ENCODE results near the gene FNDC3B.
"Not testable (repeated sequence)": the region's sequence is repeated elsewhere in the genome, so short reads cannot be mapped to it uniquely, and the experiment has no call there.

Gene FNDC3B

DNA sequence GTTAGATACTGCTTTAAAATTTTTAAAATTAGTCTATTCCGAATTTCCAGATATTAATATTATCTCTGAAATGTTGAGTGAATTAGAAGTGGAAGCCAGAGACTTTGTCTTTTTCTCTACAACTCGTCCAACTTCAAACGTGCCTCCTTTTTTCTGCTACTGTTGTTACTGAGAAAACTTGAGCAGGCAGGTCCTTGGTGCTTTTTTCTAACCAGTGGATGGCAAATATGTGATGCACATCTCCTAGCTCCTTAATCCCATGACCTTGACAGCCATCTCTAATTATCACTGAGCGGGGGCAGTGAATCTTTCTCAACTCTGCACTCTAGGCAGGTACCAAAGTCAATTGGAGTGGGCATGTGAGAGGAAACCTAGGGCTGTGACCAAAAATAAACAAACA, 50.7 kb downstream of the FNDC3B start:
- DNase-seq (ENCODE audit: low read depth in 4 of 4, low spot score in 1 of 4) = no peak

GRCh38 chr3:172092658-172093057, 53.3 kb downstream of the FNDC3B start:
- DNase-seq (ENCODE audit: low read depth in 4 of 4, low spot score in 1 of 4) = no peak

- DNase-seq (ENCODE audit: low read depth in 4 of 4, low spot score in 1 of 4) = not testable (repeated sequence)
Measured at GRCh38 chr3:172093581-172094443, 54.4 kb downstream of the FNDC3B start.

DNA sequence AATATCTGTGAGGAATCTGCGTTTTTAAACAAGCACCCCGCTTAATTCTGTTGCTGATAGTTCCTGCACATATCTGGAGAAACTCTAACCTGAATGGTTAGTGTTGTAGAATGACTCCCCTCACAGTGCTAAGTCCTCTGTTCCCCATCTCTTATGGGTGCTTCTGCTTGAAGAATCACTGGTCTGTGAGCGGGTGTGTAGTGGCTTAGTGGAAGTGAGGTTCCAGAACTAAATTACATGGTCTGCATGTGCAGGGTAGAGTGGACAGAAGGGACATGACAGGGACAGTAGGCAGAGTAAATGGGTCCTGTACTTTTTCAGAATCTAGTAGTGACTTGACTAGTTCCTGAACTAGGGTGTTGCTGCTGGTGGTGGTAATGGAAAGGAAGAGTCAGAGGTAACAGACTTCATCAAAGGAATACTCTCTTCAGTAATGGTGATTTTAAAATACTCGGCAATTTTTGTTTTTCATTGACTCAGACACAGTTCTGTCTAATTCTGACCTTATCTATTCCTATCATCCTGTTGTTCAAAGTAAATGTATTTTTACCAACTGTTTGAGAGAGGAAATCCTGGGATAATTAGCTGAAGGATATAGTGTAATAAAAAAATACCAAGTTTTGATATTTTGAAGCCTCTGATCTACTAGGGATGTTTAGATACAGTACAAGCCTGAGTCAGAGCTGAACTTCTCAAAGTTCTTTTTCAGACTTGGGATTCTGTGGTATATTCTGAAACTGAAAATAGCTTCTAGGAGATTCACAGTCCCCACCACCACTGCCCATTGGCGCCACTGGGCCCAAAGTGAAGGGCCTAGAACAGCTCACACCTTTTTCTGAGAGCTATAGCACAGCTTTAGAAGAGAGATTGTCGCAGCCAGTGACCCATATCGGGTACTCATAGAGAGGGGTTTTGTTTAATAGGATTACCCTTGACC, 55.5 kb downstream of the FNDC3B start:
- no peak for DNase-seq (ENCODE audit: low read depth in 4 of 4, low spot score in 1 of 4)

GRCh38 chr3:172096881-172097420, 57.6 kb downstream of the FNDC3B start:
- DNase-seq (ENCODE audit: low read depth in 4 of 4, low spot score in 1 of 4) = no peak

DNA sequence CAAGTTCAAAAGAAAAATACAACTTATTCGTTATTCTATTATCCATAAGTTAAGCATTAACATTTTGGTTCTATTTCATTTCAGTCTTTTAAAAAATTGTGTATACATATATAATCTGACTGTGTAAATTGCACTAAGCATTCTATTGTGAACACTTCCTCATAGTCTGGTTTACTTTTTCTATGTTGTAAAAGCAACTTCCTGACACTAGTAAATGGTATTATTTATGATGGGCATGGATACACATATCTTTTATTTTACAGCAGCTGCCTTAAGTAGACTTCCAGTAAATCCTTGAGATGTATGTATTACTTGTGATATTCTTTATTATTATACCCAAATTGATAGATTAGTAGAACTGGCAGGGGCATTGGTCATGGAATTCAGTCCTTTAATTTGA, 58.2 kb downstream of the FNDC3B start:
- DNase-seq (ENCODE audit: low read depth in 4 of 4, low spot score in 1 of 4) = no peak

DNA sequence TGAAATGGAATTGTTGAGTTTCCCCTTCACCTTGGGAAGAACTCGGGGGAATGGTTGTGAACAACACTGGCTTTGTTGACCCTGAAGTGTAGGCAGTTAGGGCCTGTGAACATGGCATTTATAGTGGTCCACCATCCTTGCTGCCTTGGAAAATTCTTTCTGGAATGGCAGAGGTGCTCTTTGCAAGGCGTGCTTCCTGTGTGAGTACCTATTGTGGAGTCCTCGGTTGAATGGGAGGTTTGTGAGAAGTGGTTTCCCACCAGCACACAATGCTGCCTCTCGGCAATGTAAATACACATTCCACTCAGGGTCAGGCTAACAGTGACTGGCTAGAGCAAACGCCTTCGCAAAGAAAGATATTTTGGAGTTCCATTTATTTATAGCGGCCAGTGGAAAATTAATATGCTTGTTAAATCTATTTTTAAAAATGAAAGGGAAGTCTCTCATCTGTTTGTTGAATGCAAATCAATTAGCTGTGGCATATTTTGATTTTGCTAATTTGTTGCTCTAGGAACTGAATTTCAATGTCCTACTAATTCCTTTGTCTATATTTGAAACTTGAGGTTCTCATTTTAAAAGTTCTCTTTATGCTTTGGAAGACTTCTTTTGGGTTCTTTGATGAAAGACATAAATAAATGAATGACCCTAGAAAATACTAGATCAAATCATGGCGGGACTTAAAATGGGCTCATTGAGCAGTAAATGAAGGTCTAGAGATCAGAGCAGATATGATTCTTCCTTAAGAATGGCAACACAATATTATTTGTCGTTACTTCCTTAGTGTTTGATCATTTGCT, 59.5 kb downstream of the FNDC3B start:
- no peak for DNase-seq (ENCODE audit: low read depth in 4 of 4, low spot score in 1 of 4)

DNA sequence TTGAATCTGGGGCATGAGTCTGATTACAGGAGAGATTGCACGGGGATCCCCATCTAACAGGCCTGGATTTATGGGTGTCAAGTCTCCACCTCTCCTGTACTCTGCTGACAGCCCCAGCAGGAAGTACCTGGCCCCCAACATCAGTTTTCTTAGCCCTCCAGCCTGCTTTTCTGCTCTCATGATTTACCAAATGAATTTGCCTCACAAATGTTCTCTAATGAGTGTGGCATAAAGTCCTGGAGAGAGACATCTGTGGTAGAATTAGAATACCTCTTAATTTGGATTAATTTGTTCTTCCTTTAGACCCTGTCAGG, 60.1 kb downstream of the FNDC3B start:
- DNase-seq (ENCODE audit: low read depth in 4 of 4, low spot score in 1 of 4) = no peak

- DNase-seq (ENCODE audit: low read depth in 4 of 4, low spot score in 1 of 4) = no peak
Measured at GRCh38 chr3:172100482-172100881, 61.1 kb downstream of the FNDC3B start.

DNA sequence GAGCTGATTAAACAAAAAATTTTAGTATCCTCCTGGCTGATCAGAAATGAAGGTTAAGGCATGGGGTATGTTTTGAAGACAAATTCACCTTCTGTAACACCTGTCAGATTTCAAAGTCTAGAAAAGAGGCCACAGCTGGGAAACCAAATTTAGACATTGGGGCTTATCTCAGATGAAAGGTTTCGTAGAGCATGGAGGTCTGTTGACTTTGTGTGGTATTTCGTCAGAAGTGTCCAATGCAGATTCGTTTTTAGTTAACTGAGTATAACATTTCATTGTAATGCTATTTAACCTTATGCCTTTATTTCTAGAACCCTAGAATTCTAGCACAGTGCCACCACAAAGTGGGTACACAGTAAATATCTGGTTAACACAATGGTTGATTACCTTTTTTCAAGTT, 61.7 kb downstream of the FNDC3B start:
- DNase-seq (ENCODE audit: low read depth in 4 of 4, low spot score in 1 of 4) = no peak

DNA sequence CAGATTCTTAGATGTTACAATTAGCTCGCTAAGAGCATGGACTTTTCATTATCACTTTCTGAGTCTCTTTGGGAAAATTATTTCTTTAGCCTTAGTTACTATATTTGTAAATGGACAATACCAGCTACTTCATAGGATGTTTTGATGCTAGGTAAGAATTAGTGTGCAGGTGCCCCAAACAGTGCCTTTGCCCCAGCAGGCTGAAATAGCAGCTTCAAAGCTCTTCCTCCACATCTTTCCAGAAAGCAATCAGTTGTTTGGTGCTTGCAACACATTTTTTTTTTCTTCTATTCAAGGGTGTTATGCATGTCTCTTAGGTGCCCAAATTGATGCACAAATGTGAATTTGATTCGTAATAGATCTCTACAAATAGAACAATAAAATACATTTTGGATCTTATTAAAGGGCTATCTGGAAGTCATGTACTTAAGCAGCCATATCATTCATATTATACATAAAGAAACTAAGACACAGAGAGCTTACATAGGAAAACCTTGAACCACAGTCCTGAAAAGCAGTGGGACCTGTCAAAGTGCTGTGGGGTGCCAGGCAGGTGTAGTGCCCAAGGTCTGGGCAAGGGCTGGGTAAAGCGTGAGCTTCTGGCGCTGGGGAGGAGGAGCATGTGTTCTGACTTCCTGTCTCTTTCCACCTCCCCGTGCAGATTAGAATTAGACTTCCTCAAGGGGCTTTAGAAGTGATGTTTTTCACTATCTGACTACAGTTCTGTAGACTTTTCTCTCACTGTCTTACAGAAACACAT, 62.9 kb downstream of the FNDC3B start:
- no peak for DNase-seq (ENCODE audit: low read depth in 4 of 4, low spot score in 1 of 4)

GRCh38 chr3:172102883-172103310, 63.5 kb downstream of the FNDC3B start:
- DNase-seq (ENCODE audit: low read depth in 4 of 4, low spot score in 1 of 4) = no peak

DNA sequence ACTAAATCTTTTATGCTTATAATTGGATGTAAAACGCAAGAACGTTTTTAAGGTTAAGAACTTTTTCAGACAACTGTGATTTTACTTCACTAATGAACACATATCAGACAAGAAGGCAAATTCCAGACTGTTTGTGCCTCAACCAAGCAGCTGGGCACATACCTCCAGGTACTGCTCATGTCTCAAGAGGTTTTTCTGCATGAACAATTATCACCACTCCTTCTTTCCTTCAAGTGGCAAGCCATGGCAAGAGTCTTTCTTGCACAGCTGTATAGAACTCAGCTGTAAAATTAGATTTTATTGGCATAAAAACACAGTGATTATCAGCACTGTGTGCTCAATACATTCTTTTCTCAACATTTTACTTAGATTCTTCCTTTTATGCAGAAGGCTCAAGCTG, 64.3 kb downstream of the FNDC3B start:
- no peak for DNase-seq (ENCODE audit: low read depth in 4 of 4, low spot score in 1 of 4)

DNA sequence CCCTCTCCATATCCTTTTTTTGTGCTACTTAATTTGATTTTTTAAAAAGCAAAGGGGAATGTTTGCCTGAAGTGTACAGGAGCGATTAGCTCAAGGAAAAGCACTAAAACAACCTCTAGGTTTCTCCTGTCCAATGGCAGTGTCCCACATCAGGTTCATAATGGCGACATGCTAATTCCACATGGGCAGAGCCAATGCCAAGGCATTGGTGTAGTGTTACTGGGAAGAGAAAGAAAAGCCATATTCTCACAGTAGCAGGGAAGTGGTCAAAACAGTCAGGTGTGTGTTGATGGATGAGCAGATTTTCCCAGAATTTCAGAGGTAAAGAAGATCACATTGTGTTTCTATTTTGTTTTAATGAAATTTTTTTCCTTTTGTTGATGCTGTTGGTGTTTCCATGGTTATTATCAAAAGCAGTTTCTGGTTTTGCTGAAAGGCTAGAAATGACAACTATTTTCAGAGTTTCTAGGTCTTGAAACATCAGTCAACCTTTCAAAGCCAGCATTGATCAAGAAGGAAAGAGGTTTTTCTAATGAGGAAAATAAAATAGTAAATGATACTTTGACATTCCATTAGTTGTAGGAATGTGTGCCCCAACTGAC, 65.2 kb downstream of the FNDC3B start:
- DNase-seq (ENCODE audit: low read depth in 4 of 4, low spot score in 1 of 4) = no peak

DNA sequence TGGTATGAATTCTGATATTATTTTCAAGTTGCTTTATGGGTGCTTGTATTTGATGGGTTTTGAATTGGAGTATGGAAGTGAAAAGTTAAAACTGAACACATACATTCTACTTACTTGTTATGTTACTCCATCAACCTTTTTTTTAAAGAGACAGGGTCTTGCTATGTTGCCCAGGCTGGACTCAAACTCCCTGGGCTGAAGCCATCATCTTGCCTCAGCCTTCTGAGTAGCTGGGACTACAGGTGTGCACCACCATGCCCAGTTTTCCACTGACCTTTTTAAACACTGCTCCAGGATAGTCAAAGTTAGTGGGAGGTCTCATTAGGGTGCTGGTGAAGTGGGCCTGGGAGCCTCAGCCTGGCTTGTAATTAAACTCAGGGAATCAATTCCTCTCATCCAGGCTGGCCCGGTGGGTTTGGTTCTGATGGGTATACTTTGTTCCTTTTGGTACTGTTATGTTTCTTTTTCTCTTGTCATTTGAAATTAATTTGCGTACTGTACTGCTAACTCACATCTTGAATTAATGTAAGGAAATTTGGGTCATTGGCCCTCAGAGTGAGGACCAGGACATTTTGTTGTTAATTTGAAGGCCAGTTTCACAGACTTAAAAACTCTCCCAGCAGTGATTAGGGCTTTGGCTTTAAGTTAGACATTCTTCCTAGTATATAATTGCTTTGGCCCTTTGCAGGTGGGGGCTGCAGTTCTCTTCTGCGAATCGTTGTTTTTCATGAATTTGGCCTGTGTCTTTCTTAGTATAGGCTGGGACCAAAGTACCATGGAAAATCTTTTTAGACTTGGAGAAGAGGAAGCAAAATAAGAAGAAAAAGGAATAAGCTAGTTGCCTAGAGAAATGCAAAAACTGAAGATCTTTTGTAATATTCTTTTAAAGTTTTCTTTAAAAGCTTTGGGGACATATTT, 66.9 kb downstream of the FNDC3B start:
- DNase-seq (ENCODE audit: low read depth in 4 of 4, low spot score in 1 of 4) = no peak

DNA sequence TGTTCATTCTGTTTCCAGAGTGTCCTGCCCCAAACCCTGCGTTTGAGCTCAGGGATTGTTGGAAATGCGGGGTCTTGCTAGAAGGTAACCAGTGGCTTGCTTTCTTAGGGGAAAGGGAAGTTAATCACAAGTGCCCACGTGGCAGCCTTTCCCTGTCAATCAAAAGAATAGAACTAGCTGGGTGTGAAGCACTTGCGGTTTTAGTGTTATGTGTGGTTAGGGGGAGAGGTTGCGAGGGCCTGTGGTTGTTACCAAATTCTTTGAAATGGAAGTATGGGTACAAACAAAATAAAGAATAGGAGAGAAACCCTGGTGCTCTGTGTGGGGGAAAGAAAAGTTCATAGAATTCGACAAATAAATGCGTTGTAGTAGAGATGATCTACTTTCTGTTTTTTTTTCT, 67.6 kb downstream of the FNDC3B start:
- DNase-seq (ENCODE audit: low read depth in 4 of 4, low spot score in 1 of 4) = peak in 3 of 4 experiments; percentile 18 to 36 (median 23)

DNA sequence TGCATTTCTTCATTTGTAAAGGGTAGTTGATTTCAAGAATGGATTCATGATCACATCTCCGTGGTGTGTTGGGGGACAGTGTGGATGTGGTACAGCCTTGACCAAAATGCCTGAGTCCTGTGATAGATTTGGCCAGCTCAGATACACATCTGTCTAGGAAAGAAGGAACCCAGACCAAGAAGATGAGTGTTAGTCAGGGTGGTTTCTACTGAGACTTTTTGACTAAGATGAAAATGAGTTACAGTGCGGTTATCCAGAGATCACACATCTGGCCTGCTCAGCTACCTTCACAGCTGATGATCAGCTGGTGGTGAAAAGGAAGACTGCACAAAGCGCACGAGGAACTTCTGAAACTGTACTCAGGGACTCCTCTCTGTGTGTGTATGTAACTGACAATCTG, 68.0 kb downstream of the FNDC3B start:
- peak in 3 of 4 experiments; percentile 24 to 44 (median 36) for DNase-seq (ENCODE audit: low read depth in 4 of 4, low spot score in 1 of 4)

GRCh38 chr3:172110127-172110779, 70.9 kb downstream of the FNDC3B start:
- no peak for DNase-seq (ENCODE audit: low read depth in 4 of 4, low spot score in 1 of 4)
